GM12872 (cell line): ENCODE results near the gene NR1H4.
A peak's percentile ranks its signal among the peaks of the same experiment; 100 is the strongest.

Experiments
- TF ChIP-seq, protein P1 (sequence below): IDR thresholded peaks from 3 replicates; pipeline ENCODE4 v1.5.1; 2011; ENCODE audit warnings: low read depth, mild to moderate bottlenecking, low read length, moderate library complexity; ENCODE audit not compliant: insufficient read depth

Gene NR1H4

DNA sequence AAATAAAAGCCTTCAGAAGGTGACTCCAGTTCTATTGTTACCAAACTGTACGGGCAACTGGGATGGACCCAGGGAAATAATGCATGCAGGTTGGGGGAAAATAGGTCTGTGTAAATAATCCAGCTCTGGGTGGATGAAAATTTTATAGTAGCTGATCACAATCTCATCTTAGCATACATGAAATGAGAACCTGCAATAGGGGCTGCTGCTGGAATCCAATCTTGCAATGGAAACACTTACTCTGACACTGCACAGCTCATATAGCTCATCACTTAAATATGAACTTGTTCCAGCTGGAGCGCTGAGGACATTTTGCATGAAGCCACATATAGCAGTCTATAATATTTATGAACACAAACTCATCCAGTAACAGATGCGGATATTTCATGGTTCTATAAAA is 59.7 kb downstream of the NR1H4 start:
- TF ChIP-seq, protein P1, sequence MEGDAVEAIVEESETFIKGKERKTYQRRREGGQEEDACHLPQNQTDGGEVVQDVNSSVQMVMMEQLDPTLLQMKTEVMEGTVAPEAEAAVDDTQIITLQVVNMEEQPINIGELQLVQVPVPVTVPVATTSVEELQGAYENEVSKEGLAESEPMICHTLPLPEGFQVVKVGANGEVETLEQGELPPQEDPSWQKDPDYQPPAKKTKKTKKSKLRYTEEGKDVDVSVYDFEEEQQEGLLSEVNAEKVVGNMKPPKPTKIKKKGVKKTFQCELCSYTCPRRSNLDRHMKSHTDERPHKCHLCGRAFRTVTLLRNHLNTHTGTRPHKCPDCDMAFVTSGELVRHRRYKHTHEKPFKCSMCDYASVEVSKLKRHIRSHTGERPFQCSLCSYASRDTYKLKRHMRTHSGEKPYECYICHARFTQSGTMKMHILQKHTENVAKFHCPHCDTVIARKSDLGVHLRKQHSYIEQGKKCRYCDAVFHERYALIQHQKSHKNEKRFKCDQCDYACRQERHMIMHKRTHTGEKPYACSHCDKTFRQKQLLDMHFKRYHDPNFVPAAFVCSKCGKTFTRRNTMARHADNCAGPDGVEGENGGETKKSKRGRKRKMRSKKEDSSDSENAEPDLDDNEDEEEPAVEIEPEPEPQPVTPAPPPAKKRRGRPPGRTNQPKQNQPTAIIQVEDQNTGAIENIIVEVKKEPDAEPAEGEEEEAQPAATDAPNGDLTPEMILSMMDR: no peak

DNA sequence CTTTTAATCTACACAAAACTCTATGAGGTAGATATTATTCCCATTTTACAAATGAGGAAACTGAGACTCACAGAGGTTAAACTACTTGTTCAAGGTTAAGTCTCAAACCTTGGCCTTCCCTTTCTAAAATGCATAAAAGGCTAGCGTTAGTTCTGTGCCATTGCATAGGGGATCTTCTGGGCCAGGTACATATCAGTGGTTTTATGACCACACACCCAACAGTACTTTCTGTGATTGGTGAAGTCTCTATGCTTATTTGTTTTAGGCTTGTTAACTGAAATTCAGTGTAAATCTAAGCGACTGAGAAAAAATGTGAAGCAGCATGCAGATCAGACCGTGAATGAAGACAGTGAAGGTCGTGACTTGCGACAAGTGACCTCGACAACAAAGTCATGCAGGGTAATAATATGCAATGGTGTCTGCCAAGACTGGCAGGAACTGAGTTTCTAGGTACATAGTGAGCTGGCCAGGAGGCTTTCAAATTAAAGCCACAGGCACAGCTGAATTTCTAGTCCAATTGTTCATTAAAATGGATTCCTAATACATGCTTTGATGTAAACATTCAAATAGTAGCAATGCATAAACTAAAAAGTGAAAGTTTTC is 61.1 kb downstream of the NR1H4 start:
- TF ChIP-seq, protein P1: no peak

DNA sequence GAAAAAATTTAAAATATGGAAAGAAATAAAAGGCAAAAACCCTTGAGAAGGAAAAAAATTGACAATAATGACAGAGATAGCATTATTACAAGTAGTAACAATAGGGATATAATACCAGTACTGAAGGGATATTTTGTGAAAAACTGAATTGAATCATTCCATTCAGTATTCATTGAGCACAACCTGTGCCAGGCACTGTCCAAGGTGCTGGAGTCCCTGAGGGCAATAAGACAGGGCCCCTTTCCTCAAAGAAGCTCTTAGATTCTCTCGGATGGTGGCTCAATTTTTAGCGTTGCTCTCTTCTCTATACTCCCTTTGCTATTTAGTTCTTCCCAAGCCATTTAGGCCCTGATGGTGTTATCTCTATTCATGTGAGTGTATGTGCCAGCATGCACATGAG is 65.5 kb downstream of the NR1H4 start:
- TF ChIP-seq, protein P1: no peak

DNA sequence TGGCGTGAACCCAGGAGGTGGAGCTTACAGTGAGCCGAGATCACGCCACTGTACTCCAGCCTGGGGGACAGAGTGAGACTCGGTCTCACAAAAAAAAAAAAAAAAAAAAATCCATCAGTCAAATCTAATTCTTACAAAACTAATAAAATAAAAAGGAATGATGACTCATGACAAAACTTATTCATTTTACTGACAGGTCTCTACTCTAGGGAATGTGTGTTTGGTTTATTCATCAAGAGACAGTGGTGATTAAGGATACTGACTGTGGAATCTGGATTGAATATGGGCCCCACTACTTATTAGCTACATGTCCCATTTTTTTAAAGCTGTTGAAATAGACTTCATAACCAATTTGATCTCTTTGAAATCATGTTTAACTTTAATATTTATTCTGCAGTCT is 70.5 kb downstream of the NR1H4 start:
- TF ChIP-seq, protein P1: no peak

DNA sequence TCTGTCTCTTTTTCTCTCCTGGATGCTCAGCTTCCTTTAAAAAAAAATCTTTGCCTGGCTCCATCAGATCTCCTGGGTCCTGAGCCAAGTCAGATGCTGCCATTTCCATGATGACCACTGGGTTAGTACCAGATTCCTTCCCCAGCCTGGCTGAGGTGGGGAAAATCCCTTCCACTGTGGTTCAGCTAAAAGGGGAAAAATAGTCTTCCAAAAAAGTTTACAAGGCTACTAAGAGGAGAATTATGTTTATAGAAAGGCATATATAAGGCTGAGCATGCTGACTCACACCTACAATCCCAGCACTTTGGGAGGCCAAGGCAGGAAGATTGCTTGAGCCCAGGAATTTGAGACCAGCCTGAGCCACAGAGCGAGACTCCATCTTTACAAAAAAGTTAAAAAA is 71.4 kb downstream of the NR1H4 start:
- TF ChIP-seq, protein P1: no peak

DNA sequence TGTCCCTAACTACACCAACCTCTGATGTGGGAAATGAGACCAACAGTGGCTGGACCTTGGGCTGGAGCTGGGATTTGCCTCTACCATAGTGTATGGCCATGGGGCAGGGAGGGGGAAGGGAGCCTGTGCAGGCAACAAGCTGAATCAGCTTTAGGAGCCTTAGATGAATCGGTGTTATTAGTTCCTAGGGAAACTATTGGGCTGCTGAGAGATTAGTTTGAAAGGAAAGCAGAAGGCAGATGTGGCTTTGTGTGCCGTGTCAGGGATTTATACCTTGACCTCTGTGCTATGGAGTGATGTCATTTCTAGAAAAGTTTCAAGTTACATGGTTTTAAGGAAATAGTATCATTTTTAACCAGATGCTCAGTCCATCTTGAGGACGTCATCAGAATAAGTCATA is 80.3 kb downstream of the NR1H4 start:
- TF ChIP-seq, protein P1: no peak

DNA sequence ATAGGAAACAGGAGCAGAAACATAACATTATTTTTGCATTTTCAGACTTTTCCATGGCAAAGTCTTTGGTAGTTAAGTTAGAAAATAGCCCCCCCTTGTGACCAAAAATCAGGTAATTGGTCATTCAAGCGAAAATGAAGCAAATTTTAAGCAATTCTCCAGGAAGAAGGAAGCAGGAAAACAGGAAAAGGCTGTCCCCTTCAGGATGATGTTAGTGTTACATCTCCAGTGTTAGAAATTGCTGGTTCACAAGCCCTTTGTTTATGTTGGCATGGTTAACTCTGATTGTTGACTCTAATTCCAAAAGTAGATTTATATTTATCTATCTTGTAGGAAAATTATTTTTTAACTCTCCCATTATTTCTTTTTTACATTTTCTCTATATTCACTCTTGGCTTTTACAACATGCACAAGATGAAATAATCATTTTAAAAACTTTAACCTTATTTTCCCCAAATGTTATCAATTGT is 81.0 kb downstream of the NR1H4 start:
- TF ChIP-seq, protein P1: peak; percentile 56
